ENCODE data around the gene HNRNPA0. TPM values are rescaled to one million over a fixed set of nuclear protein-coding genes. Genes with fewer than 3 reads are reported as not detected.
"Not testable (repeated sequence)": the region's sequence is repeated elsewhere in the genome, so short reads cannot be mapped to it uniquely, and the experiment has no call there.

HNRNPA0 gene
- total and polyA plus RNA-seq, 12 donors: 7.9 to 23.8 (median 17.4) TPM

GRCh38 chr5:137791387-137791786 is 37.2 kb upstream of the HNRNPA0 start:
- Histone ChIP-seq H3K4me1 (peaks cover 0 to 7% (median 0%) of the 10 kb centered on the region in 9 donors), H3K27me3 (no peaks in the 10 kb centered on the region), H3K36me3 (no peaks in the 10 kb centered on the region), H3K27ac (no peak overlapping the region), H3K9me3 (peaks cover 0 to 5% (median 0%) of the 10 kb centered on the region in 11 donors), H3K4me3 (no peak overlapping the region)
- no peak for ATAC-seq
- no peak for DNase-seq
- intact Hi-C loops (cut with DNase I): no loop called here
- TF ChIP-seq, protein P1, sequence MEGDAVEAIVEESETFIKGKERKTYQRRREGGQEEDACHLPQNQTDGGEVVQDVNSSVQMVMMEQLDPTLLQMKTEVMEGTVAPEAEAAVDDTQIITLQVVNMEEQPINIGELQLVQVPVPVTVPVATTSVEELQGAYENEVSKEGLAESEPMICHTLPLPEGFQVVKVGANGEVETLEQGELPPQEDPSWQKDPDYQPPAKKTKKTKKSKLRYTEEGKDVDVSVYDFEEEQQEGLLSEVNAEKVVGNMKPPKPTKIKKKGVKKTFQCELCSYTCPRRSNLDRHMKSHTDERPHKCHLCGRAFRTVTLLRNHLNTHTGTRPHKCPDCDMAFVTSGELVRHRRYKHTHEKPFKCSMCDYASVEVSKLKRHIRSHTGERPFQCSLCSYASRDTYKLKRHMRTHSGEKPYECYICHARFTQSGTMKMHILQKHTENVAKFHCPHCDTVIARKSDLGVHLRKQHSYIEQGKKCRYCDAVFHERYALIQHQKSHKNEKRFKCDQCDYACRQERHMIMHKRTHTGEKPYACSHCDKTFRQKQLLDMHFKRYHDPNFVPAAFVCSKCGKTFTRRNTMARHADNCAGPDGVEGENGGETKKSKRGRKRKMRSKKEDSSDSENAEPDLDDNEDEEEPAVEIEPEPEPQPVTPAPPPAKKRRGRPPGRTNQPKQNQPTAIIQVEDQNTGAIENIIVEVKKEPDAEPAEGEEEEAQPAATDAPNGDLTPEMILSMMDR (IDR thresholded peaks at IDR 0.05): no peak
- 93% methylated on average over 2 of the region's 2 CpGs for WGBS, 2 donors

DNA sequence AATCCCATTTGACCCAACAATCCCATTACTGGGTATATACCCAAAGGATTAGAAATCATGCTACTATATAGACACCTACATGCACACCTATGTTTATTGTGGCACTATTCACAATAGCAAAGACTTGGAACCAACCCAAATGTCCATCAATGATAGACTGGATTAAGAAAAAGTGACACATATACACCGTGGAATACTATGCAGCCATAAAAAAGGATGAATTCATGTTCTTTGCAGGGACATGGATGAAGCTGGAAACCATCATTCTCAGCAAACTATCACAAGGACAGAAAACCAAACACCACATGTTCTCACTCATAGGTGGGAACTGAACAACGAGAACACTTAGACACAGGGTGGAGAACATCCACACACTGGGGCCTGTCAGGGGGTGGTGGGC is 34.4 kb upstream of the HNRNPA0 start:
- H3K4me3 ChIP-seq; H3K4me1 ChIP-seq; ATAC-seq; H3K27me3 ChIP-seq; H3K27ac ChIP-seq; intact Hi-C loops (cut with DNase I); H3K36me3 ChIP-seq; DNase-seq: not testable (repeated sequence)
- WGBS, 2 donors: 95 to 98% methylated on average over 2 of the region's 2 CpGs
- peaks cover 0 to 11% (median 0%) of the 10 kb centered on the region in 11 donors for H3K9me3 ChIP-seq

DNA sequence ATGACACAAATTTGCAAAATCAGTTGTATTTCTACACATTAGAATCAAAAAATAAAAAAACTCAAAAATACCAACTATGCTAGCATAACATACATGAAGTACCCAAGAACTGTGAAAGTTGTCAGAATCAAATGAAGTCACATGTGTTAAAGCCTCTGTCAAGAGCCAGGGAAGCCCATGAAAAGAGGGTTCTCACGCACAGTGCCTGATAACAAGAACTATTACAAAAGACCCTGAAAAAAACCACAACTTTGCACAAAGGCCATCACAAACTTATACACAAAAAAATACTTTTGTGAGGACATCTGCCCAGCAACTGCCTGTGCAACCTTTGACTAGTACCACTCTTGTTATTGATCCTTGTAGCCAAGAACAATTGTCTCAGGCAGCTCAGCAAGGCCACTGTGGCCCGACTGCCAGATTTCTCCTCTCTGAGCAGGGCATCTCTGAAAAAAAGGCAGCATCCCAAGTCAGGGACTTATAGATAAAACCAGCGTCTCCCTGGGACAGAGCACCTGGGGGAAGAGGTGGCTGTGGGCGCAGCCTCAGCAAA is 28.9 kb upstream of the HNRNPA0 start:
- no peaks in the 10 kb centered on the region for H3K27me3 ChIP-seq
- intact Hi-C loops (cut with DNase I): no loop called here
- no peaks in the 10 kb centered on the region for H3K36me3 ChIP-seq
- TF ChIP-seq, protein P1 (IDR thresholded peaks at IDR 0.05): no peak
- DNase-seq (no peak), ATAC-seq (no peak)
- peaks cover 0 to 6% (median 0%) of the 10 kb centered on the region in 11 donors for H3K9me3 ChIP-seq
- peaks cover 0 to 13% (median 0%) of the 10 kb centered on the region in 9 donors for H3K4me1 ChIP-seq
- no peak overlapping the region for H3K4me3 ChIP-seq
- H3K27ac ChIP-seq: no peak overlapping the region
- 69 to 73% methylated on average over 4 of the region's 4 CpGs for WGBS, 2 donors

GRCh38 chr5:137782055-137782454 is 27.9 kb upstream of the HNRNPA0 start:
- Histone ChIP-seq H3K36me3 (no peaks in the 10 kb centered on the region), H3K4me1 (peaks cover 0 to 13% (median 0%) of the 10 kb centered on the region in 9 donors), H3K27ac (no peak overlapping the region), H3K4me3 (no peak overlapping the region), H3K27me3 (no peaks in the 10 kb centered on the region), H3K9me3 (peaks cover 0 to 6% (median 0%) of the 10 kb centered on the region in 11 donors)
- 93 to 96% methylated on average over 2 of the region's 2 CpGs for whole genome bisulfite sequencing, 2 donors
- TF ChIP-seq, protein P1 (IDR thresholded peaks at IDR 0.05): no peak
- intact Hi-C loops (cut with DNase I): no loop called here
- DNase-seq: no peak
- no peak for ATAC-seq

All from heart right ventricle (tissue), 16 donors.